Activated T-cell treated with anti-CD3 and anti-CD28 coated beads for 1 hour (primary cell): ENCODE results near the gene TULP4.

ENCODE experiments used
- DNase-seq: peaks from one replicate; pipeline ENCODE4 v3.0.0-alpha.2; 2020; ENCODE audit warnings: low read depth

Gene TULP4

GRCh38 chr6:158312165-158312564, at the start of gene TULP4:
Gene TULP4 (plus strand): TSS chr6:158312465. CDS start chr6:158314017, 1,552 bp downstream.
- no peak for DNase-seq

DNA sequence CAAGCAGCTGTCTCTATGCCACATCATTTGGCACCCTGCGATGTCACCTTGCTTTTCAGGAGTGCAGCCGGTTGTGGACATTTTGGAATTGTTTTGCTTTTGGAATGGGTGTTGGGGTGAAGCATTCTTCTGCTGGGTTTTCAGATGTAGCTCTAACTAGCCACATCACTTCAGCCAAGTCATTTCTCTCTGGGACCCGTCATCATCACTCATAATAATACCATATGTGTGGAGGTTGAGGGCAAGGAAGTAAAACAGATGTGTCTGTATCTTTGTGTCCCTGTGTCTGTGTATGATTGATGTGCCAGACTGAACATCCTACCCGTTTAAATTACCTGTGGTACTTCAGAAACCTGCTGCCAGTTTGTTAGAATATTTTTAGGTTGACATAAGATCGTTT, 49.5 kb upstream of the TULP4 start:
- no peak for DNase-seq

DNA sequence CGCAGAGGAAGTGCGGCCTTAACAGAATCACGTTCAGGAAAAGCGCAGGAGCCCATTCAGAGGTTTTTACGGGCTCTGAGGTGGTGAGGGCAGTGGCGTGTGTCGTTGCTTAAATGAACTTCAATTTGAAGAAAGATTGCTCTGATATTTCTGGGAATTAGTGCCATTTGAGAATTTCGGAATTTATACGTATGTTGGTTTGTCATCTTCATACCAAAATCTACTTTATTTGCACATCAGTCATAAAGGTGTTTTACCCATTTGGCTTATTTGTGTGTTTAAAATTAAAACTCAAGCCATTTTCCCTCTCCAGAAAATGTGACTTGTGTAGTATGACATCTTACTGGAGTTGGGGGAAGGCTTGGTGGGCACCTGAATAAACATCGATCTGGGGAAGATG, 48.1 kb upstream of the TULP4 start:
- no peak for DNase-seq

DNA sequence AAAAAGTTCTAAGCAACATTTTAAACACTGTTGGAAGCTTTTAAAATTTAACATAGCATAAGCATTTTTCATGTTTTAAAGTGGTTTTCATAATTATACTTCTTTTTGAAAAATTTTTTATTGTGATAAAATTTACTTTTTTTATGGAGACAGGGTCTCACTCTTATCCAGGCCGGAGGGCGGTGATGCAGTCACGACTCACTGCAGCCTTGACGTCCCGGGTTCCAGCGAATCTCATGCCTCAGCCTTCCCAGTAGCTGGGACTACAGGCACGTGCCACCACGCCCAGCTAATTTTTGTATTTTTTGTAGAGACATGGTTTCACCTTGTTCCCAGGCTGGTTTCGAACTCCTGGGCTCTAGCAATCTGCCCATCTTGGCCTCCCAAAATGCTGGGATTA, 46.1 kb upstream of the TULP4 start:
- no peak for DNase-seq

- no peak for DNase-seq
These were observed 43.7 kb upstream of the TULP4 start for GRCh38 chr6:158268361-158269147.

DNA sequence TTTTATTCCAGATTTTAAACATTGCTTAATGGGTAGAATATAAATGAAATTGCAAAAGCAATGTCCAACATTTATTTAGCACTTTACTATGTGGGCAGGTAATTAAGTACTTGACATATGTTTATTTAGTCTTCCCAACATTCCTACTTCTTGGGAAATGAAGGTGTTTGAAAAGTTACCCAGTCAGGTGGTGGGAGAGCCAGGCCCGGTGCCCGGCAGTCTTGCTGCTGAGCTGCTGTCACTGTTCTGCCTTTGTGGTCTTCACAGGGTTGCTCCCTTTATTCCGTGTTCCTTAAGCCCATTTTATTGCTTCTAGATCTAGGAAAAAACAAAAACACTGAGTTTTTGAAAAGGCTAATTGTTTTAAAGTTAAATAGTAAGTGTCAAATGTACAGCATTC, 42.6 kb upstream of the TULP4 start:
- DNase-seq = no peak

DNA sequence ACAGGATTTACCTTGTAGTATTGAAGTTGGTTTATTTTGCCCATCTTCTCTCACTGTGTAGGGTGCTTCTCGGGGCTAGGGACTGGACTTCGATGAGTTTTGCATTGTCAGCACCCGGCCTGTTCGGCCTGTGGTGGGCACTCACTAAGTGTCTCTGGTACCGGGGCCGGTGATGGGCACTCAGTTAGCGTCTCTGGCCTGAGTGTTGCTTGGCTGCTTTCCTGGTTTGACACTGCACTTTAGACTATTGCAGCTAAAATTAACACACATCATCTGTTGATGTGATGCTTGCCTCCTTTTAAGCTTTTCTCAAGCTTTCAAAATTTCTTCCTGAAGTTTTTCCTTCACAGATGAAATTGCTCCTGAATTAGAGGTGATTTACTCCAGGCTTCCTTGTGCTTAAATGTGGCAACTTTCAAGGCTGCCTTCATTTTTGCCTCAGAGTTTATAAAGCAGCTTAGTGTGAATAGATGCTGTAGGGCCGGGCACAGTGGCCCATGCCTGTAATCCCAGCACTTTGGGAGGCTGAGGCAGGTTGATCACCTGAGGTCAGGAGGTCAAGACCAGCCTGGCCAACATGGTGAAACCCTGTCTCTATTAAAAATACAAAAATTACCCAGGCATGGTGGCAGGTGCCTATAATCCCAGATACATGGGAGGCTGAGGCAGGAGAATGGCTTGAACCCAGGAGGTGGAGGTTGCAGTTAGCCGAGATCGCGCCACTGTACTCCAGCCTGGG, 41.7 kb upstream of the TULP4 start:
- no peak for DNase-seq

DNA sequence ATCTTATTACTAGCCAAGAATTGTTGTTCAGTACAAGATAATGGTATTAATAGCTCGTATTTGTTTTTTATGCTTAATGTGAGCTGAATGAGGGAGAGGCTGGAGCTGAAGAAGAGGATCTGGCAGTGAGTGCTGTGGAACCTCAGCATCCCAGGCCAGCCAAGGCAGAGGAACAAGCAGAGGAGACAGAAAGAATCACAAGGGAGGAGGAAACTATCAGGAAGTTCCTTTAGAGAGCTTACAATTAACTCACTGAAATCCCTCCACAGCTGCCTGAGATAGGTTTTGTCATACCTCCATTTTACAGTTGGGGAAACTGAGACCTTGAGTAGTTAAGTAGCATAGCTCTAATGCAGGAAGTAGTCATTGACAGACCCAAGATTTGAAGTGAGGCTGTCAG, 39.9 kb upstream of the TULP4 start:
- no peak for DNase-seq

DNA sequence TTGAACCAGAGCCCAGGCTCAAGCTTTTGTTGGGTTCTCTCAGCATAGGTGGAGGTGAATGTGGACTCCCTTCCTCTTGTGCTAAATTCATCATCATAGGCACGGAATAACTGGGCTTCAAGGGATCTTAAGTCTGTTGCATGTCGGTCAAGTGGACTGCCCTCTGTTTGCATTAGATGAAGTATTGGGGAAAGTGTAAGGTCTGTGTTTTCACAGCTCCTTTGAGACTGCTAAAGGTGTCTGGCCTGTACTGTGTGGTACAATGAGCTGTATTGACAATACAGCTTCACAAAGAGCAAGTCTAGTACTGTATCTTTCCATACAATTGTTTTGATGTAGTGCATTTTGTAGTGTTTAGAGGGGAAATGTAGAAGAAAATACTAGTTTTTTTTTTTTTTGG, 34.3 kb upstream of the TULP4 start:
- no peak for DNase-seq

- DNase-seq = no peak
These were observed 32.6 kb upstream of the TULP4 start for GRCh38 chr6:158279615-158280014.

DNA sequence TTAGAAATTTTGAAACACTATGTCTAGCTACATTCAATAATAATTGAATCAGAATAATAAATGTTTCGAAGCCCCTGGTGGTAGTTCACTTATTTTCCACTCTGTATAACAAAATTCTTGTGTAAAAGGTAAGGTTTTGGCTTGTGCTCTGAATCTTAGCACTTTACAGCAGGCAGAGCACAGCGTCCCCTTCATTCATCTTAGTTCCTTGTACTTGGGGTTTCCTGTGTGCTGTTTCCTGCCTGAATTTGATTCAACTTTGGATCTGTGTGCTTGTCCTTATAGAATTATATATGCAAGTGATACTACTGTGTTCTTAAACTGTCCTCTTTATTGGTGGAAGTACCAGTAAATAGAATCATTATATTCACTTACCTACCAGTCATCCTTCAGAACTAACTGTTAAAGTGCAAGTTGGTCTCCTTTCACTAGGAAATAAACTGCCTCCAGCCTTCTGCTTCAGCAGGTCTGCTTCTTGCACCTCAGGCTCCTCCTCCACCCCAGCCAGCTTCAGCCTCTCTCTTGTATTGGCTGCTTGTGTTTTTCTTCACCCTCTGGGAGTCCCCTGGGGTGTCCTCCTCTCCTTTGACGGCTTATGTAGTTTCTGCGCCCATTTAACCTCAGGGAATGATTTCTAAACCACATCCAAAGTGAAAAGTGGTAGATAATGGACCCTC, 28.8 kb upstream of the TULP4 start:
- no peak for DNase-seq

DNA sequence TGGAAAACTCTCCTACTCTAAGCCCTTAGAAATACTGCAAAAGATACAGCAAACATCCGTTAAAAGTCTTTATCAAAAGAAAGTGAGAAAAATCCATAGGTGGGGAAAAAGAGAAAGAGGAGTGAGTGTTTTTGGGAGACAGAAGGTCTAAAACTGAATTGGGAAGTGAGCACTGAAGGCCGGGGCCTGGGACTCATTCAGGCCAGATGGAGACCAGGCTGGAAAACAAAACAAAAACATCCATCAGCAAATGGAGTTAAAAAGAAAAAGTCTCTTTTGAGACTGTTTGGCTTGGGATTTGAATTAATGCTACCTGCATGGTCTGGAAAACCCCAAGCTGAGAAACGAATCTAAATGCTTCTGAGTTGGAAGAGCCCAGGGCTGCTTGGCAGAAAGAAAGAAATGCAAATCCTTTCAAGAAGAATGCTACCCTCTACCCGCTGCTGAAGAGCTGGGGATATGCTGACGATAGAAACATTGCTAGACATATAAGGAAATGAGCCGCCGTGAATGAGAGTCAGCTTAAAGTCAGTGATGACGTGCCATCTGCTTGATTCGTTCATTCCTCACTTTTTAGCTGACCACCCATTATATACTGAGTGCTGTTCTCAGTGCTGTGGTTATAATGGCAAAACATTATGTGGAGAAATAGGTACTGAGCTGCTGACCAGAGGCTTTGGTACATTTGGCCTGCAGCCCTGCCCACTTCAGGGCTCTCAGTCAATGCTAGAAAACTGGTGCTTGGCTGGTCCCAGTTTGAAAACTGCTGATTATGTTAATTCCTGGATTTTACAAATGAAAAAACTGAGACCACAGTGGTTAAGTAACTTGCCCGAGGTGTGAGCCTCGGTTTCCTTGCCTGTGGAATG, 28.0 kb upstream of the TULP4 start:
- no peak for DNase-seq

DNA sequence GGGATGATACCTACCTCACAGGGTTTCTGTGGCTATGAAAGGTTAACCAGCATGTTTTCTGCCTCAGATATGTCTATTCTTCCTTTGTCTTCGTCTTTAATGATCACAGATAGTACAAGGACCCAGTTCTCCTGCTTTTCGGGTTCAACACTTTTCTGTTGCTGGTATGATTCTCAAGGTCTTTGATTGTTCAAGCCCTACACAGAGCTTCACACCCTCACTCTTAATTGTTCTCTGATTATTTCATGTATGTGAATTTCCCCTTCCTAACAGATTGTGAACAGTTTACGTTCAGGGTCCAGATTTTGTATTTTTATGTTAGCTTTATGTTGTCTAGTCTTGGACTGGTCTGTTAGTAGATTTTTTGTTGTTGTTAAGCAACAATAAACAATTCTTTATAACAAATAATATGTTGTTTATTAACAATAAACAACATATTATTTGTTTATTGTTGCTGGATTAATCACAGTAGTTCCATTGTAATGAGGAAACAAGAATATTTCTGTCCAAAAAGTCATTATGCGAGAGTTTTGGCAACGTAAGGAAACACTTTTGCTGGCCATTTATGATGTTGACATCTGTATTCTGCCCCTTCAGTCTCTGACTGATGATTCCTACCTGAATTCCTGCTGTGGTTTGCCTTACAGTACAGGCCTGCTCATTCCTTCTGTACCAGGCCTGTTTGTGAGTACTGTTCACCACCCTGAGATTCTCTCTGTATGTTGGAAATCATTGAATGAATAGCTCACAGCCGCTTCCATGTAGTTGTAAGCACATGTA, 27.2 kb upstream of the TULP4 start:
- DNase-seq = no peak

DNA sequence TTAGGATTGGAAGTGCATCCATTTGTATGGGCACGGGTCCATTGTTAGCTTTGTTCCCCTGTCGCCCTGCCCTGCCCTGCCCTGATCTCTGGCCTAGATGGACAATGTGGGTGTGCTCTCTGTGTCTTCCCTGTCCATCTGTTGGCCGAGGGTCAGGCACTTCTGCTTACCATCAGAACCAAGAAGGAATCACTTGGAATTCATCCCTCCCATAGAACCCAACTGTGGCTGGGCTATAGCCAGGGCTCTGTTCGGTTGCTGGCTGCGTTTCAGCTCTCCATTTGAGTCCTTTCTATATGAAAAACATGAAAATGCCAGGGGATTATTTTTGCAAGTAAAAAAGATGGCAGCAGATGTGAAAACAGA, 26.6 kb upstream of the TULP4 start:
- no peak for DNase-seq

GRCh38 chr6:158286413-158286812, 25.9 kb upstream of the TULP4 start:
- DNase-seq = no peak

- no peak for DNase-seq
These were observed 25.2 kb upstream of the TULP4 start for GRCh38 chr6:158287047-158287446.

DNA sequence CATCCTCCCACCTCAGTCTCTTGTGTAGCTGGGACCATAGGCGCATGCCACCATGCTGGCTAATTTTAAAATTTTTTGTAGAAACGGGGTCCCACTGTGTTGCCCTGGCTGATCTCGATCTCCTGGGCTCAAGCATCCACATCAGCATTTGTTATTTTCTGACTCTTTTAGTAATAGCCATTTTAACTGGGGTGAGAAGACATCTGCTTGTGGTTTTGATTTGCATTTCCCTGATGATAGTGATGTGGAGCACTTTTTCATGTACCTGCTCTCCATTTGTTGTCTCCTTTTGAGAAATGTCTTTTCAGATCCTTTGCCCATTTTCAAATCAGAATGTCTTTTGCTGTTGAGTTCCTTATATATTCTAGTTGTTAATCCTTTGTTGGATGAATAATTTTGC, 22.2 kb upstream of the TULP4 start:
- DNase-seq = no peak

DNA sequence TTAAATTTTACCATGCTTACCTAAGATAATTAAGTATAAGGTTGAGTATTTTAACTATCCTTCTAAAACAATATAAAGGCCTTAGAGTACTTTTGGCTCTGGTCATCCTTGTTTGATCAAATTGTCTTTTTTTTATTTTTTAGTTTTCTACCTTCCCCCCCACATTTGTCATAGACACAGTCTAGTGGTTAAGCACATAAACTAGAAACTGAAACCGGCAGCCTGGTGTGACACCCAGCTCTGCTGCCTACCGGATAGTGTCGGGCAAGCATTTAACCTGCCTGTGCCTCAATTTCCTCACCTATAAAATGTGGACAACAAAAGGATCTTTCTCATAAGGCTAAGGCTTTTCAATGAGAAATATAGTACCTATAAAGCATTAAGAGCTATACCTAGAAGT, 21.6 kb upstream of the TULP4 start:
- peak; percentile 21 for DNase-seq

DNA sequence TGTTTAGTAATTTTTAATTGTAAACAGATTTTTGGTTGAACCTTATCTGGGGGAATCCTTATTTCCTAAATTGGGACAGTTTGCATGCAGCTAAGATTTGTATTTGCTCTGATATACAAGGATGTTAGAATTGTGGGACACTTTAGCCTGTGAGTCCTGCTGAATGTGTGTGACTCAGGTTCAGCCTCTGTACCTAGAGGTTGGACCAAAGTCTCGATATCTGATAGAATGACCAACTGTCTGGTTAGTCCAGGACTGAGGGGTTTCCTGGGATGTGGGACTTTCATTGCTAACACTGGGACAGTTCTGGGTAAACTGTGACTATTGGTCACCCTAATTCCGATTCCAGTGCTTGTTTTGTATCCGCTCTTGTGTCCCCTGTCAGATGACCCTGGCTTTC, 20.2 kb upstream of the TULP4 start:
- no peak for DNase-seq

- DNase-seq = no peak
These were observed 19.1 kb upstream of the TULP4 start for GRCh38 chr6:158293122-158293521.
